Liver (tissue), 9 donors: Measurements from ENCODE around the gene MTHFD1. TPM values are rescaled to one million over a fixed set of nuclear protein-coding genes. Genes with fewer than 3 reads are reported as not detected.

Experiments
- DNase-seq: peaks from one replicate; pipeline ENCODE4 v3.0.0-alpha.2; 2017; ENCODE audit warnings: low spot score
- H3K27ac ChIP-seq, 2 donors: one replicate each; pipeline ENCODE4 v1.7.0; 2013; ENCODE audit warnings: inconsistent platforms in 2 of 2, low read length in 2 of 2, control low read depth in 1 of 2, low read depth in 1 of 2, mild to moderate bottlenecking in 1 of 2
- H3K27me3 ChIP-seq, 4 donors: one replicate each; pipeline versions ENCODE4 v1.6.1 to v1.7.0; 2013; ENCODE audit warnings: low read length in 3 of 4, inconsistent platforms in 1 of 4, mild to moderate bottlenecking in 1 of 4, moderate library complexity in 1 of 4; ENCODE audit not compliant: control insufficient read depth in 4 of 4, insufficient read depth in 4 of 4
- H3K36me3 ChIP-seq, 4 donors: one replicate each; pipeline versions ENCODE4 v1.6.1 to v1.7.0; 2013; ENCODE audit warnings: low read length in 3 of 4, mild to moderate bottlenecking in 3 of 4, low read depth in 1 of 4, moderate library complexity in 1 of 4; ENCODE audit not compliant: control insufficient read depth in 4 of 4, insufficient read depth in 3 of 4
- H3K4me1 ChIP-seq, 4 donors: one replicate each; pipeline versions ENCODE4 v1.6.1 to v1.7.0; 2013; ENCODE audit warnings: low read length in 3 of 4, mild to moderate bottlenecking in 3 of 4, moderate library complexity in 1 of 4; ENCODE audit not compliant: control insufficient read depth in 4 of 4, insufficient read depth in 4 of 4
- H3K4me3 ChIP-seq, 3 donors: one replicate each; pipeline versions ENCODE4 v1.6.1 to v1.7.0; 2013; ENCODE audit warnings: low read length in 3 of 3, control low read depth in 1 of 3, low read depth in 1 of 3, mild to moderate bottlenecking in 1 of 3
- H3K9ac ChIP-seq, 2 donors: one replicate each; pipeline ENCODE4 v1.7.0; 2013; ENCODE audit warnings: low read length in 2 of 2, mild to moderate bottlenecking in 2 of 2, moderate library complexity in 2 of 2, control low read depth in 1 of 2, low read depth in 1 of 2
- H3K9me3 ChIP-seq, 4 donors: one replicate each; pipeline versions ENCODE4 v1.6.1 to v1.7.0; 2013; ENCODE audit warnings: low read length in 3 of 4; ENCODE audit not compliant: control insufficient read depth in 4 of 4
- EGR1 ChIP-seq, 2 donors: IDR thresholded peaks; 2 replicates each; pipeline ENCODE4 v1.6.1; 2016 to 2018; ENCODE audit warnings: antibody characterized with exemption in 2 of 2, low read depth in 2 of 2
- FOXA1 ChIP-seq: IDR thresholded peaks from 2 replicates; pipeline ENCODE4 v1.6.1; 2016; ENCODE audit warnings: antibody characterized with exemption
- FOXA2 ChIP-seq: IDR thresholded peaks from 2 replicates; pipeline ENCODE4 v1.6.1; 2016; ENCODE audit warnings: antibody characterized with exemption
- GABPA ChIP-seq, 2 donors: IDR thresholded peaks in 1 of 2; conservative IDR thresholded peaks in 1 of 2; 2 replicates each; pipeline ENCODE4 v1.6.1; 2016; ENCODE audit warnings: antibody characterized with exemption in 2 of 2, mild to moderate bottlenecking in 1 of 2, moderate library complexity in 1 of 2
- HNF4A ChIP-seq, 2 donors: conservative IDR thresholded peaks; 2 replicates each; pipeline ENCODE4 v1.6.1; 2016; ENCODE audit warnings: antibody characterized with exemption in 2 of 2, mild to moderate bottlenecking in 2 of 2
- HNF4G ChIP-seq: IDR thresholded peaks from 2 replicates; pipeline ENCODE4 v1.6.1; 2016; ENCODE audit warnings: antibody characterized with exemption
- JUND ChIP-seq, 2 donors: IDR thresholded peaks; 2 replicates each; pipeline ENCODE4 v1.6.1; 2016; ENCODE audit warnings: antibody characterized with exemption in 2 of 2
- NR2F2 ChIP-seq: IDR thresholded peaks from 2 replicates; pipeline ENCODE4 v1.6.1; 2016; ENCODE audit warnings: antibody characterized with exemption
- RAD21 ChIP-seq, 2 donors: IDR thresholded peaks; 2 replicates each; pipeline ENCODE4 v1.6.1; 2016; ENCODE audit warnings: antibody characterized with exemption in 2 of 2, mild to moderate bottlenecking in 2 of 2
- RXRA ChIP-seq, 2 donors: IDR thresholded peaks; 2 replicates each; pipeline ENCODE4 v1.6.1; 2017 to 2018; ENCODE audit warnings: antibody characterized with exemption in 2 of 2, mild to moderate bottlenecking in 1 of 2
- SP1 ChIP-seq: IDR thresholded peaks from 2 replicates; pipeline ENCODE4 v1.6.1; 2018; ENCODE audit warnings: antibody characterized with exemption, mild to moderate bottlenecking
- TAF1 ChIP-seq: conservative IDR thresholded peaks from 2 replicates; pipeline ENCODE4 v1.6.1; 2016; ENCODE audit warnings: antibody characterized with exemption, mild to moderate bottlenecking
- YY1 ChIP-seq: IDR thresholded peaks from 2 replicates; pipeline ENCODE4 v1.6.1; 2016; ENCODE audit warnings: antibody characterized with exemption, mild to moderate bottlenecking
- WGBS: extraction: QIAGEN DNeasy Blood & Tissue Kit; methylation state at CpG from one replicate; pipeline ENCODE4 v1.1.7; 2013; 5-methylcytosine and 5-hydroxymethylcytosine counted together
- polyA plus RNA-seq, 2 donors: library from polyadenylated mRNA; stranded (reverse) in 1 of 2; unstranded in 1 of 2; fragments of 200-250 nt in 1 of 2; fragments of >200 nt in 1 of 2; fragmentation: Nextera tagmentation in 1 of 2; extraction: Ambion mirVana in 1 of 2; gene quantifications; one replicate each; pipeline versions ENCODE4 v1.2.1 to v1.2.3, GENCODE V29; 2013 to 2015
- total RNA-seq, 2 donors: library from RNA; depleted of rRNA; stranded (reverse); fragments of >200 nt; gene quantifications; one replicate each; pipeline ENCODE4 v1.2.3, GENCODE V29; 2014
- TF ChIP-seq, protein P1 (sequence below): IDR thresholded peaks from 2 replicates; pipeline ENCODE4 v1.6.1; 2016; ENCODE audit warnings: antibody characterized with exemption
- TF ChIP-seq, protein P2 (sequence below): IDR thresholded peaks from 2 replicates; pipeline ENCODE4 v1.6.1; 2016; ENCODE audit warnings: antibody characterized with exemption
- TF ChIP-seq, protein P3 (sequence below): fragments of 150-350 bp; IDR thresholded peaks from 2 replicates; pipeline ENCODE4 v1.5.1; 2017; ENCODE audit warnings: improper control_type of control experiment, low read depth, low read length; ENCODE audit not compliant: missing input control
- TF ChIP-seq, protein P4 (sequence below): IDR thresholded peaks from 2 replicates; pipeline ENCODE4 v1.6.1; 2016; ENCODE audit warnings: antibody characterized with exemption
- TF ChIP-seq, protein P5 (sequence below): IDR thresholded peaks from 2 replicates; pipeline ENCODE4 v1.6.1; 2016; ENCODE audit warnings: antibody characterized with exemption, mild to moderate bottlenecking
- donor health status: healthy.
- donor health status: healthy.
- donor health status: healthy.
- donor health status: healthy.
- donor health status: healthy.

The MTHFD1 gene
- total and polyA plus RNA-seq, 4 donors = 43.8 to 203 (median 122) TPM

DNA sequence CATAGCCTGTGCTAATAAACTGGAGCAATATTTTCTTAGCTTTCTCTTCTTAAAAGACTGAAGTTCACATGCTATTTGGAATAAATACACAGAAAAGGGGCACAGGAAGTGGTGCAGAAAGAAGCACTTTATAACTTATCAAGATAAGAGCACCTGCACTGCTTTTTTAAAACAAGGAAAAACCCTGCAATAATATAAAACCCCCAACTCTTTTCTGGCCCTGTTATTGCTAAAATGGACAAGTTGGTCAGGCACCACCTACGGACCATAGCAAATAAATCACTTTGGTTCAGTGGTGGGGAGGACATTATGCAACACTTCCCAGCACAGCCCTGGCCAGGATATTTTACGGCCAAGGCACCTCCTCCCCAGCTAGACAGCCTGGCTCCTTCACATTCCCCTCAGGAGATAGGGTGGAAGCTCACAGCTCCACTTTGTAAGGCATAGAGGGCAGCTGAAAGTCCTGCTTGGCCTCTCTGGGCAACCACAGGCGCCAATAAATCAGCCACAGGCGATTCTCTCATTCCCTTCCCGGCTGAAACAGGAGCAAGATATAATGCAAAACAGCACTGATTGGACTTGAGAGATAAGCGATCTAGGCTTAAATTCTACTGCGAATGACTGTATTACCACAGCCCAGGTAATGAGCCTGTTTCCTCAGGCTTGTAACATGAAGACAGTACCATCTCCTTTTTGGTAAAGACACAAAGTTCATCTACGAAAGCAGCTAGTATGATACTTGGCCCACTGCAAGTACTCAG is 113.4 kb downstream of the MTHFD1 start:
- H3K9me3 ChIP-seq = no peaks in the 10 kb centered on the region
- peak overlapping the region; percentile 99 to 100 for H3K27ac ChIP-seq
- WGBS = 30% methylated on average over 8 of the region's 8 CpGs
- H3K36me3 ChIP-seq = peaks cover 0 to 2% (median 0%) of the 10 kb centered on the region in 4 donors
- no peaks in the 10 kb centered on the region for H3K27me3 ChIP-seq
- peak overlapping the region in 1 of 2 donors; percentile 78 for H3K9ac ChIP-seq
- peak overlapping the region; percentile 7 to 22 (median 14) for H3K4me3 ChIP-seq
- H3K4me1 ChIP-seq = peaks cover 8 to 30% (median 17%) of the 10 kb centered on the region in 4 donors
- TF ChIP-seq EGR1 (IDR thresholded peaks at IDR 0.05; ENCODE audit: low read depth in 2 of 2) (no peak), TAF1 (peak; percentile 13), FOXA2 (no peak), GABPA (IDR thresholded peaks at IDR 0.05 in 1 of 2, conservative IDR thresholded peaks at IDR 0.05 in 1 of 2) (no peak), HNF4A (conservative IDR thresholded peaks at IDR 0.05) (peak; percentile 46 to 57), YY1 (peak; percentile 82), FOXA1 (no peak), HNF4G (no peak), RAD21 (IDR thresholded peaks at IDR 0.05) (peak in 1 of 2 donors; percentile 22), RXRA (IDR thresholded peaks at IDR 0.05) (peak in 1 of 2 donors; percentile 49), JUND (IDR thresholded peaks at IDR 0.05) (peak in 1 of 2 donors; percentile 32), SP1 (peak; percentile 60), NR2F2 (no peak)
- TF ChIP-seq, protein P1, sequence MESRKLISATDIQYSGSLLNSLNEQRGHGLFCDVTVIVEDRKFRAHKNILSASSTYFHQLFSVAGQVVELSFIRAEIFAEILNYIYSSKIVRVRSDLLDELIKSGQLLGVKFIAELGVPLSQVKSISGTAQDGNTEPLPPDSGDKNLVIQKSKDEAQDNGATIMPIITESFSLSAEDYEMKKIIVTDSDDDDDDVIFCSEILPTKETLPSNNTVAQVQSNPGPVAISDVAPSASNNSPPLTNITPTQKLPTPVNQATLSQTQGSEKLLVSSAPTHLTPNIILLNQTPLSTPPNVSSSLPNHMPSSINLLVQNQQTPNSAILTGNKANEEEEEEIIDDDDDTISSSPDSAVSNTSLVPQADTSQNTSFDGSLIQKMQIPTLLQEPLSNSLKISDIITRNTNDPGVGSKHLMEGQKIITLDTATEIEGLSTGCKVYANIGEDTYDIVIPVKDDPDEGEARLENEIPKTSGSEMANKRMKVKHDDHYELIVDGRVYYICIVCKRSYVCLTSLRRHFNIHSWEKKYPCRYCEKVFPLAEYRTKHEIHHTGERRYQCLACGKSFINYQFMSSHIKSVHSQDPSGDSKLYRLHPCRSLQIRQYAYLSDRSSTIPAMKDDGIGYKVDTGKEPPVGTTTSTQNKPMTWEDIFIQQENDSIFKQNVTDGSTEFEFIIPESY = no peak
- TF ChIP-seq, protein P2, sequence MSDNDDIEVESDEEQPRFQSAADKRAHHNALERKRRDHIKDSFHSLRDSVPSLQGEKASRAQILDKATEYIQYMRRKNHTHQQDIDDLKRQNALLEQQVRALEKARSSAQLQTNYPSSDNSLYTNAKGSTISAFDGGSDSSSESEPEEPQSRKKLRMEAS = peak; percentile 22
- TF ChIP-seq, protein P3, sequence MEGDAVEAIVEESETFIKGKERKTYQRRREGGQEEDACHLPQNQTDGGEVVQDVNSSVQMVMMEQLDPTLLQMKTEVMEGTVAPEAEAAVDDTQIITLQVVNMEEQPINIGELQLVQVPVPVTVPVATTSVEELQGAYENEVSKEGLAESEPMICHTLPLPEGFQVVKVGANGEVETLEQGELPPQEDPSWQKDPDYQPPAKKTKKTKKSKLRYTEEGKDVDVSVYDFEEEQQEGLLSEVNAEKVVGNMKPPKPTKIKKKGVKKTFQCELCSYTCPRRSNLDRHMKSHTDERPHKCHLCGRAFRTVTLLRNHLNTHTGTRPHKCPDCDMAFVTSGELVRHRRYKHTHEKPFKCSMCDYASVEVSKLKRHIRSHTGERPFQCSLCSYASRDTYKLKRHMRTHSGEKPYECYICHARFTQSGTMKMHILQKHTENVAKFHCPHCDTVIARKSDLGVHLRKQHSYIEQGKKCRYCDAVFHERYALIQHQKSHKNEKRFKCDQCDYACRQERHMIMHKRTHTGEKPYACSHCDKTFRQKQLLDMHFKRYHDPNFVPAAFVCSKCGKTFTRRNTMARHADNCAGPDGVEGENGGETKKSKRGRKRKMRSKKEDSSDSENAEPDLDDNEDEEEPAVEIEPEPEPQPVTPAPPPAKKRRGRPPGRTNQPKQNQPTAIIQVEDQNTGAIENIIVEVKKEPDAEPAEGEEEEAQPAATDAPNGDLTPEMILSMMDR = no peak
- TF ChIP-seq, protein P4, sequence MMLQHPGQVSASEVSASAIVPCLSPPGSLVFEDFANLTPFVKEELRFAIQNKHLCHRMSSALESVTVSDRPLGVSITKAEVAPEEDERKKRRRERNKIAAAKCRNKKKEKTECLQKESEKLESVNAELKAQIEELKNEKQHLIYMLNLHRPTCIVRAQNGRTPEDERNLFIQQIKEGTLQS = no peak
- TF ChIP-seq, protein P5, sequence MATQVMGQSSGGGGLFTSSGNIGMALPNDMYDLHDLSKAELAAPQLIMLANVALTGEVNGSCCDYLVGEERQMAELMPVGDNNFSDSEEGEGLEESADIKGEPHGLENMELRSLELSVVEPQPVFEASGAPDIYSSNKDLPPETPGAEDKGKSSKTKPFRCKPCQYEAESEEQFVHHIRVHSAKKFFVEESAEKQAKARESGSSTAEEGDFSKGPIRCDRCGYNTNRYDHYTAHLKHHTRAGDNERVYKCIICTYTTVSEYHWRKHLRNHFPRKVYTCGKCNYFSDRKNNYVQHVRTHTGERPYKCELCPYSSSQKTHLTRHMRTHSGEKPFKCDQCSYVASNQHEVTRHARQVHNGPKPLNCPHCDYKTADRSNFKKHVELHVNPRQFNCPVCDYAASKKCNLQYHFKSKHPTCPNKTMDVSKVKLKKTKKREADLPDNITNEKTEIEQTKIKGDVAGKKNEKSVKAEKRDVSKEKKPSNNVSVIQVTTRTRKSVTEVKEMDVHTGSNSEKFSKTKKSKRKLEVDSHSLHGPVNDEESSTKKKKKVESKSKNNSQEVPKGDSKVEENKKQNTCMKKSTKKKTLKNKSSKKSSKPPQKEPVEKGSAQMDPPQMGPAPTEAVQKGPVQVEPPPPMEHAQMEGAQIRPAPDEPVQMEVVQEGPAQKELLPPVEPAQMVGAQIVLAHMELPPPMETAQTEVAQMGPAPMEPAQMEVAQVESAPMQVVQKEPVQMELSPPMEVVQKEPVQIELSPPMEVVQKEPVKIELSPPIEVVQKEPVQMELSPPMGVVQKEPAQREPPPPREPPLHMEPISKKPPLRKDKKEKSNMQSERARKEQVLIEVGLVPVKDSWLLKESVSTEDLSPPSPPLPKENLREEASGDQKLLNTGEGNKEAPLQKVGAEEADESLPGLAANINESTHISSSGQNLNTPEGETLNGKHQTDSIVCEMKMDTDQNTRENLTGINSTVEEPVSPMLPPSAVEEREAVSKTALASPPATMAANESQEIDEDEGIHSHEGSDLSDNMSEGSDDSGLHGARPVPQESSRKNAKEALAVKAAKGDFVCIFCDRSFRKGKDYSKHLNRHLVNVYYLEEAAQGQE = peak; percentile 63
- DNase-seq = no peak
